Fibroblast of mammary gland (primary cell): ENCODE measurements around the gene URB1.
A peak's percentile ranks its signal among the peaks of the same experiment; 100 is the strongest.

ENCODE experiments used
- DNase-seq: peaks from one replicate; pipeline ENCODE4 v3.0.0-alpha.2; 2010; ENCODE audit warnings: low read depth
- H3K4me3 ChIP-seq: 2 replicates; pipeline ENCODE4 v1.5.1; 2011; ENCODE audit warnings: low read depth, mild to moderate bottlenecking, low read length, moderate library complexity; ENCODE audit not compliant: control insufficient read depth
- TF ChIP-seq, protein P1 (sequence below): conservative IDR thresholded peaks from 2 replicates; pipeline ENCODE4 v1.5.1; 2011; ENCODE audit warnings: low read depth, low read length, inconsistent platforms; ENCODE audit not compliant: control insufficient read depth, insufficient read depth

Gene URB1

DNA sequence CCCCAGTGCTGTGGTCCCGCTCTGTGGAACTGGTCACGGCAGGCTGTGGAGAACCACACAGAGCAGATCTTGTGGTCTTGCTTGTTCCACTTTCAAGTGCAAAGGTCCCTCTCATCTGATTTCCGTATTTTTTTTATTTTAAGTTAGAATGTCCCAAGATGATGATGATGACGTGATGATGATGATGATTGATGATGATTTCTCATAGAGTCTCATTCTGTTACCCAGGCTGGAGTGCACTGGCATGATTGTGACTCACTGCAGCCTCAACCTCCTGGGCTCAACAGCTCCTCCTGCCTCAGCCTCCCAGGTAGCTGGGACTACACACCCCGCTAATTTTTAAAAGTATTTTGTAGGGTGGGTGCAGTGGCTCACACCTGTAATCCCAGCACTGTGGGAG is 31.9 kb upstream of the URB1 start:
- peak; percentile 83 for DNase-seq
- no peak overlapping the region for H3K4me3 ChIP-seq
- TF ChIP-seq, protein P1, sequence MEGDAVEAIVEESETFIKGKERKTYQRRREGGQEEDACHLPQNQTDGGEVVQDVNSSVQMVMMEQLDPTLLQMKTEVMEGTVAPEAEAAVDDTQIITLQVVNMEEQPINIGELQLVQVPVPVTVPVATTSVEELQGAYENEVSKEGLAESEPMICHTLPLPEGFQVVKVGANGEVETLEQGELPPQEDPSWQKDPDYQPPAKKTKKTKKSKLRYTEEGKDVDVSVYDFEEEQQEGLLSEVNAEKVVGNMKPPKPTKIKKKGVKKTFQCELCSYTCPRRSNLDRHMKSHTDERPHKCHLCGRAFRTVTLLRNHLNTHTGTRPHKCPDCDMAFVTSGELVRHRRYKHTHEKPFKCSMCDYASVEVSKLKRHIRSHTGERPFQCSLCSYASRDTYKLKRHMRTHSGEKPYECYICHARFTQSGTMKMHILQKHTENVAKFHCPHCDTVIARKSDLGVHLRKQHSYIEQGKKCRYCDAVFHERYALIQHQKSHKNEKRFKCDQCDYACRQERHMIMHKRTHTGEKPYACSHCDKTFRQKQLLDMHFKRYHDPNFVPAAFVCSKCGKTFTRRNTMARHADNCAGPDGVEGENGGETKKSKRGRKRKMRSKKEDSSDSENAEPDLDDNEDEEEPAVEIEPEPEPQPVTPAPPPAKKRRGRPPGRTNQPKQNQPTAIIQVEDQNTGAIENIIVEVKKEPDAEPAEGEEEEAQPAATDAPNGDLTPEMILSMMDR: no peak

DNA sequence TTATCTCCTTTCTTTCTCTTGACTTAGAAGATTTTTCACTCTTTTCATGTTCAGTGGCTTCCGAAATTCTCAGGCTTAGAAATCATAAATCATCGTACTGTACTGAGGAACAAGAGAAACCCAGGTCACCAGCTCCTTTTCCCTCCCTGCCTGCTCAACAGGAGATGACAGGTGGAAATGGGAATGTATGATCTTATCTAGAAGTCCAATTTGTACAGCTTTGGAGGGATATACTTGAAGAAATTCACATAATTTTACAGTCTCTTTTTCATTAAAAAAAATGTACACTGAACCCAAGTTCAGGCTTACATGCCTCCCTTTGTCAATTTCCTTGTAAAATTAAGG is 31.4 kb upstream of the URB1 start:
- DNase-seq: no peak
- TF ChIP-seq, protein P1: no peak
- no peak overlapping the region for H3K4me3 ChIP-seq

DNA sequence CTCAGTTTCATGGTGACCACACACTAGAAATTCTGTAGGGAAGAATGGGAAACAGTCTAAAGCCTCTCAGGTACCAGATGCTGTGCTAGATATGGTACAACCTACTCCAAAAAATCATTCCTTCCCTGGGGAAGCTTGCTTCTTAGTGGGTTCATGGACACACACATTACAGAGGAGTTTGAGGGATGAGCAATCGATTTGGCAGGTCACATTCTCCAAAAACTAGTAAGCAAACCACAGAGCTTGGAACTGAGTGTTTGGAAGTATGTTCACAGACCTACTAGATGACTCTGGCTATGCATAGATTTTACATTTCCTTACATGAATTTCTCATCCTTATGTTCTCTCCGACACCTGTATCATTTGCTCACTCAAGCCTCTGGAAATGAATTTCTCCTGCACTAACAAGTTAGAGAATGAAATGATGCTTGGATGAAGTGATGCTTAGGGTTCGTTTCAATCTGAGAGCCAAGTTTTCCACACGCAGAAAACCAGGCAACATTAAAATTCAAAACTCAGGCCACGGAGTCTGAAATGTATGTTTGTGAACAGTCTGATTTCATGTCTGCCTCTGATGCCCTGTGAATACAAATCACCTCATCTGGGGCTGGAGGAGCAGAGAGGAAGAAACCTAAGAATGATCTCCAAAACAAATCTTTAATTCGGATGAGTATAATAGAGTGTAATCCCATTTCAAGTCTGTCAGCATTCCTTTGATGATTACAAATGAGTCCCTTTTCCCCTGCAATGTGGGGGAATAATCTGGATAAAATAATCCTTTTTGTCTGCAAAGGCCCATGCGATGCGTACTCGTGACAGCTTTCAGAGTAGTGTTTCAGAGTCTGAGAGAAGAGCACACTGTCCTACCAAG is 30.7 kb upstream of the URB1 start:
- H3K4me3 ChIP-seq: no peak overlapping the region
- DNase-seq: peak; percentile 95
- TF ChIP-seq, protein P1: no peak

DNA sequence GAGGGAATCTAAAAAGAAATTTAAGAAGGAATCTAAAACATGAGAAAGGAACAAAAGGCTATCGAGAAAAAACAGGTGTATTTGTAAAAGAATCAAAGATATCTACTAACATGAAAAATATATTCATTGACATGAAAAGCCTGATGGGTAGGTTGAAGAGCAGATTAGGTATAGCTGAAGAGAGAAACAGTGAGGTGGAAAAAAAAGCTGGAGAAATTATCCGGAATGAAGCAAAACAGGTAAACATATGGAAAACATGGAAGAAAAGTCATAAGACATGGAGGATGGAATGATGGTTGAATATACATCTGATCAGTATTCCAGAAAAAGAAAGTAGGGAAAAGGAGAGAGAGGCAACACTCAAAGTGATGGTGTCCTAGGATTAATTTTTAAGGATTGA is 29.3 kb upstream of the URB1 start:
- DNase-seq: no peak
- no peak overlapping the region for H3K4me3 ChIP-seq
- TF ChIP-seq, protein P1: no peak

DNA sequence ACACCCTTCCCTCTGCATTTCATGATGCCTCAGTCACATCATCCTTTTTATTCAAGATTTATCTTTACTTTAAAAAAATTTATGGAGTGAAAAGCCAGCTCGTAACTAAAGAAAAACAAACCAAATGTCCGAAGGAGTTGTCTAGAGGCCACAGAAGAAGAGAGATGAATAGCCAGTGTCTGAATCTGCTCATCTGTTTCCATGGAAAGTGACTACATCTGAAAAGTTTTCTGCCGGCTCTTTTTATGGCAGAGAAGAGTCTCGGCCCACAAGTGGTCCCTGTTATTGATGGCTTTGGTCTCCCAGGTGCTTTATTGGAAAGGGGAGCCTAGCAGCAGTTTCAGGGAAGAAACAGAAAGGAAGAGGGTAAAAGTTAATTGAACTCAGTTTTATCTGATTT is 25.3 kb upstream of the URB1 start:
- no peak overlapping the region for H3K4me3 ChIP-seq
- no peak for DNase-seq
- TF ChIP-seq, protein P1: no peak

DNA sequence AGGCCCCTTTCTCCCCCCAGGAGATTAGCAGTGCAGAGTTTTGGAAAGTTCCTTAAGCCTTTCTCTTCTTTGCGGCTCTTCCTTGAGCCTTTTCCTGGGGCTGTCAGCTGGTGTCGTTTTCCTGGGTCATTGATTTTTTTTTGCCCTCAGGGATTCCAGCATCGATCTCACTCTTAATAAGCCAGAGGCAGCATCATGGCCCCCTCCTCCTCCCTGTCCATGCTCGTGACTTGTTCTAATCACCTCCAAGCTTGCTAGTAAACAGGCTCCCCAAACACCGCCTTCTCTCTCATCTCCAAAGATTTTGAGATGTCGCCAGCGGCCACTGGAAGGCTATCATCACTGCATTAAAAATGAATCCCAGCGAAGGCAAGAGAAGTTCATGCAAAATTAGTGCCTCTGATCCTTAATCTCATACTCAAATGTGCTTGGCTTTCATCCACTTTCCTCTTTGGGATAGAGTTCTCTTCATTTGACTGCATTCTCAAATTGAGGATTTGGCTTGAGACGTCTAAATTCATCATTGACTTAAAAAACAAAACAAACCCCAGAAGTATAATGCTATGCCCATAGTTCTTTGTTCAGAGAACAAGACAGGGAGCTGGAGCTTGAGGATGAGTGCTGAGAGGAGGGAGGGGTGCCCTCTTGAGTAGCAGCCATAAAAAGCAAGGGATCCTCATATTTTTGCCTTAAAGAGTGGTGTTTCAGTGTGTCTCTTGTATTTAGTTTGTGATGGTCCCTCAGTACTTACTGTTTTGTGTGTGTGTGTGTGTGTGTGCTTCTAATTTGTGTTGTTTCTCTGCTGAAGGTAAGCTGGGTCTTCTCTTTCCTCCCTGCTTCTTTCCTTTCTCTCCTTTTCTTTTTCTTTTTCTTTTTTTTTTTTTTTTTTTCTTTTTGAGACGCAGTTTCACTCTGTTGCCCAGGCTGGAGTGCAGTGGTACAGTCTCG is 22.9 kb upstream of the URB1 start:
- TF ChIP-seq, protein P1: no peak
- H3K4me3 ChIP-seq: no peak overlapping the region
- no peak for DNase-seq
